Thoracic aorta (tissue), 2 donors: ENCODE measurements around the gene UBAC2. TPM values are rescaled to one million over a fixed set of nuclear protein-coding genes. Genes with fewer than 3 reads are reported as not detected.

Source experiments
- ATAC-seq: fragments of 150-250 bp; one replicate; pipeline ENCODE4 v1.8.0; 2017; ENCODE audit warnings: low read depth; ENCODE audit not compliant: insufficient number of reproducible peaks, low FRiP score
- DNase-seq: peaks from one replicate; pipeline ENCODE4 v3.0.0-alpha.2; 2020; ENCODE audit warnings: low spot score
- H3K27ac ChIP-seq, 2 donors: fragments of 200-600 bp; sonication (generic); 1 replicate in 1 of 2; 2 replicates in 1 of 2; pipeline ENCODE4 v1.5.1; 2016; ENCODE audit warnings: mild to moderate bottlenecking in 2 of 2, moderate library complexity in 2 of 2
- H3K27me3 ChIP-seq: fragments of 200-600 bp; sonication (generic); replicated peaks from 2 replicates; pipeline ENCODE4 v1.6.0; 2016; ENCODE audit warnings: mild to moderate bottlenecking; ENCODE audit not compliant: insufficient read depth
- H3K36me3 ChIP-seq: fragments of 200-600 bp; sonication (generic); one replicate; pipeline ENCODE4 v1.5.1; 2016
- H3K4me1 ChIP-seq, 2 donors: fragments of 200-600 bp; sonication (generic); 1 replicate in 1 of 2; 2 replicates in 1 of 2; pipeline versions ENCODE4 v1.5.1 to v1.6.0; 2016; ENCODE audit warnings: low read depth in 2 of 2, mild to moderate bottlenecking in 1 of 2; ENCODE audit not compliant: control insufficient read depth in 1 of 2
- H3K4me3 ChIP-seq: fragments of 200-600 bp; sonication (generic); 2 replicates; pipeline ENCODE4 v1.5.1; 2016; ENCODE audit warnings: mild to moderate bottlenecking
- H3K9me3 ChIP-seq: fragments of 200-600 bp; sonication (generic); 2 replicates; pipeline ENCODE4 v1.5.1; 2016
- CTCF ChIP-seq: fragments of 200-600 bp; sonication (generic); IDR thresholded peaks from one replicate; pipeline ENCODE4 v1.5.1; 2019; ENCODE audit warnings: antibody characterized with exemption
- total RNA-seq, 2 donors: library from RNA; depleted of rRNA; stranded (reverse); fragments of >200 nt; gene quantifications; one replicate each; pipeline versions ENCODE4 v1.1.0 to v1.2.3, GENCODE V29; 2016

Gene UBAC2
- total RNA-seq, 2 donors from 2014 or later, result 41.3 to 49.7 TPM

DNA sequence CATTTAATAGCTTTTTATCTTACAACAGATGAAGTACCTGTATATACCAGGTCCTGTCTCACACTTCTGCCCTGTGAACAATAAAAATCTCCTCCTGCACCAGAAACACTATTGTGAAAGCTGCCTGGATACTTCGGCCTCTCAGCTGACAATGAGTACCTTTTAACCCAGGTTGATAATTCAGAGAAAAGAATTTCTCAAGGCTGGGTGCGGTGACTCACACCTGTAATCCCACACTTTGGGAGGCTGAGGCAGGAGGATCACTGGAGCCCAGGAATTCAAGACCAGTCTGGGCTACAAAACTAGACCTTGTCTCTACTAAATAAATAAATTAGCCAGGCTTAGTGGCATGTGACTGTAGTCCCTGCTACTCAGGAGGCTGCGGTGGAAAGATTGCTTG, 235.3 kb downstream of the UBAC2 start:
- ATAC-seq, result no peak
- H3K4me1 ChIP-seq, result no peaks in the 10 kb centered on the region
- TF ChIP-seq CTCF, result no peak
- no peak for DNase-seq
- H3K27ac ChIP-seq, result no peak overlapping the region
- H3K9me3 ChIP-seq, result no peaks in the 10 kb centered on the region
- H3K4me3 ChIP-seq, result no peak overlapping the region
- H3K27me3 ChIP-seq, result no peaks in the 10 kb centered on the region
- H3K36me3 ChIP-seq, result no peaks in the 10 kb centered on the region

Other genes with a start within 250 kb of the UBAC2 start
- gene DOCK9, start 222.8 kb upstream of the UBAC2 start, total RNA-seq, result 100 to 1,000 TPM in 1 of 2 donors, 10 to 100 TPM in 1; 58.6 to 102 TPM
- not detected for gene GPR18, start 57.5 kb downstream of the UBAC2 start, total RNA-seq
- gene GPR183, start 106.5 kb downstream of the UBAC2 start, total RNA-seq, result 10 to 100 TPM; 19.6 to 24.5 TPM